Measurements from ENCODE around the gene GFRA1.

DNA sequence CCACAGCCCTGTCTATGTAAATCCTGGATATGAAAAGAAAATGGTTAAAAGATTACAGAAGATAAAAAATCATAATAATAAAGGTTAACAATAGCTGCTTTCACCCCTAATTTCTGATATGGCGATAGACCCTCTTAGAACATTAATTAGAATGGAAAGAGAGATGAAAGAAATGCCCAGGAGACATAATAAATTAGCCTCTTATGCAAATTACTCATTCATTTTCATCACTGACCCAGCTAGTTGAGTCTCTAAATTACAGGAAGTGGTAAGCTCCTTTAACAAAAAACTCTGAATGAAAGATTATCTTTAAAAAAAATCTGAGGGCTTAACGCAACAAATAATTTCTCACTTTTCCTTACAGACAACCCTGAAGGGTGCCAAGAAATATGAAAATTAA is 12.4 kb downstream of the GFRA1 start:
- TF ChIP-seq, protein P1, sequence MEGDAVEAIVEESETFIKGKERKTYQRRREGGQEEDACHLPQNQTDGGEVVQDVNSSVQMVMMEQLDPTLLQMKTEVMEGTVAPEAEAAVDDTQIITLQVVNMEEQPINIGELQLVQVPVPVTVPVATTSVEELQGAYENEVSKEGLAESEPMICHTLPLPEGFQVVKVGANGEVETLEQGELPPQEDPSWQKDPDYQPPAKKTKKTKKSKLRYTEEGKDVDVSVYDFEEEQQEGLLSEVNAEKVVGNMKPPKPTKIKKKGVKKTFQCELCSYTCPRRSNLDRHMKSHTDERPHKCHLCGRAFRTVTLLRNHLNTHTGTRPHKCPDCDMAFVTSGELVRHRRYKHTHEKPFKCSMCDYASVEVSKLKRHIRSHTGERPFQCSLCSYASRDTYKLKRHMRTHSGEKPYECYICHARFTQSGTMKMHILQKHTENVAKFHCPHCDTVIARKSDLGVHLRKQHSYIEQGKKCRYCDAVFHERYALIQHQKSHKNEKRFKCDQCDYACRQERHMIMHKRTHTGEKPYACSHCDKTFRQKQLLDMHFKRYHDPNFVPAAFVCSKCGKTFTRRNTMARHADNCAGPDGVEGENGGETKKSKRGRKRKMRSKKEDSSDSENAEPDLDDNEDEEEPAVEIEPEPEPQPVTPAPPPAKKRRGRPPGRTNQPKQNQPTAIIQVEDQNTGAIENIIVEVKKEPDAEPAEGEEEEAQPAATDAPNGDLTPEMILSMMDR (IDR thresholded peaks at IDR 0.05; ENCODE audit: low read length) = no peak
- no peak for TF ChIP-seq EZH2 (IDR thresholded peaks at IDR 0.05; ENCODE audit: borderline replicate concordance, low read length)

Data from OCI-LY1 (cell line).